ENCODE results near the gene LIPI. TPM values are rescaled to one million over a fixed set of nuclear protein-coding genes. Genes with fewer than 3 reads are reported as not detected.

Gene LIPI
- total RNA-seq, 1 experiment from 2014 or later: not detected

DNA sequence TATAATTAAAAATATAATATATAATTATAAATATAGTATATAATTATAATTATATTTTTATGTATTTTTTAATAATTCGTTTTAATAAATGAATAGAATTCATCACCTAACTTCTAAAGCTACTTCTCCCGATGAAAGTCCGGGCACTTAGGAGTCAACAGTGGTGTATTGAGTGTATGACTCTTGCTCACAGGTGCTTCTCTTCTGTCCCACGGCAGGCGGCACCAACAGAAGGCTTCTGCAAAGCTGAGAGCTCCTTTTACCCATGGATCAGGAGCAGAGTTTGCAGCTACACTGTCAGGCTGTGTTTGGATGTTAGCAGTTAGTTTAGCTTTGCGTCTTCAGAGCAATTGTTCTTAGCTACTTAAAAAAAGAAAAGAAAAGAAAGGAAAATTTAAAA is 122.4 kb downstream of the LIPI start:
- H3K4me2 ChIP-seq (ENCODE audit: low read length): no peak overlapping the region
- no peak for TF ChIP-seq EZH2phosphoT487 (IDR thresholded peaks at IDR 0.05; ENCODE audit: borderline replicate concordance, low read length)
- TF ChIP-seq, protein P1, sequence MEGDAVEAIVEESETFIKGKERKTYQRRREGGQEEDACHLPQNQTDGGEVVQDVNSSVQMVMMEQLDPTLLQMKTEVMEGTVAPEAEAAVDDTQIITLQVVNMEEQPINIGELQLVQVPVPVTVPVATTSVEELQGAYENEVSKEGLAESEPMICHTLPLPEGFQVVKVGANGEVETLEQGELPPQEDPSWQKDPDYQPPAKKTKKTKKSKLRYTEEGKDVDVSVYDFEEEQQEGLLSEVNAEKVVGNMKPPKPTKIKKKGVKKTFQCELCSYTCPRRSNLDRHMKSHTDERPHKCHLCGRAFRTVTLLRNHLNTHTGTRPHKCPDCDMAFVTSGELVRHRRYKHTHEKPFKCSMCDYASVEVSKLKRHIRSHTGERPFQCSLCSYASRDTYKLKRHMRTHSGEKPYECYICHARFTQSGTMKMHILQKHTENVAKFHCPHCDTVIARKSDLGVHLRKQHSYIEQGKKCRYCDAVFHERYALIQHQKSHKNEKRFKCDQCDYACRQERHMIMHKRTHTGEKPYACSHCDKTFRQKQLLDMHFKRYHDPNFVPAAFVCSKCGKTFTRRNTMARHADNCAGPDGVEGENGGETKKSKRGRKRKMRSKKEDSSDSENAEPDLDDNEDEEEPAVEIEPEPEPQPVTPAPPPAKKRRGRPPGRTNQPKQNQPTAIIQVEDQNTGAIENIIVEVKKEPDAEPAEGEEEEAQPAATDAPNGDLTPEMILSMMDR (conservative IDR thresholded peaks at IDR 0.05; ENCODE audit: low read depth, low read length): no peak
- no peak for TF ChIP-seq EZH2 (IDR thresholded peaks at IDR 0.05; ENCODE audit: low read length, unreplicated experiment)
- no peaks in the 10 kb centered on the region for H3K4me1 ChIP-seq (ENCODE audit: insufficient read depth, low read length)
- ChIA-PET CTCF (no interaction called here), POLR2A (ENCODE audit: unreplicated experiment) (interaction anchor here (0.7 kb wide), 1 partner anchor 14 kb away, joined by 3 read pairs; no protein-coding TSS in a partner anchor)
- H3K27me3 ChIP-seq (ENCODE audit: low read length): no peaks in the 10 kb centered on the region
- ATAC-seq: no peak
- H3K27ac ChIP-seq (ENCODE audit: low read length): no peak overlapping the region
- no TSS peak for BruUV-seq (replicated peaks)
- no peaks in the 10 kb centered on the region for H4K20me1 ChIP-seq (ENCODE audit: low read length)
- DNase-seq: no peak
- H3F3A ChIP-seq (ENCODE audit: low read length, unreplicated experiment): no peaks in the 10 kb centered on the region
- H2AFZ ChIP-seq (ENCODE audit: low read length): no peak overlapping the region
- intact Hi-C loops (cut with micrococcal nuclease): no loop called here
- H3K9me3 ChIP-seq (ENCODE audit: low read length): no peaks in the 10 kb centered on the region
- no peaks in the 10 kb centered on the region for H3K79me2 ChIP-seq (ENCODE audit: low read length)
- H3K4me3 ChIP-seq (ENCODE audit: low read length): no peak overlapping the region
- no peak overlapping the region for H3K9ac ChIP-seq (ENCODE audit: low read length)
- H3K36me3 ChIP-seq (ENCODE audit: low read depth, low read length): no peaks in the 10 kb centered on the region
- no peaks in the 10 kb centered on the region for H3K9me2 ChIP-seq (replicated peaks; ENCODE audit: low read length)

DNA sequence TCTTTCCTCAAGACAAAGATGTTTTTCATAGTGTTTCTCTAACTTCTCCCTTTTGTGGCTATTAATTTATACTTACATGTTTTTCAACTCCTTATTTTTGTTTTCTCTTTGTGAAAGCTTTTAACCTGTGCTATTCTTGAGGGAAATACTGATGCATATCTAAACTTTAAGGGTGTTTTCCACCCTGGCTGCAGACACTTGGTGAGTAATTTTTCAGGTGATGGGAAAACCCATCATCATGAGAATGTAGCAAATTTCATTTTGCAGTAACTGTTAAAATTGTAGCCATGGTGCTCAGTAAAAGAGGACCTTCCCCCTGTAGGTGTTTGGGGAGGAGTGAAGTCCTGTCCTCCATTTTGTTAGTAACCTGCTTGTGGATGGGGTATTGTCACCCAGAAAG is 124.2 kb downstream of the LIPI start:
- ChIA-PET CTCF (no interaction called here), POLR2A (ENCODE audit: unreplicated experiment) (no interaction called here)
- ATAC-seq: no peak
- no peak overlapping the region for H2AFZ ChIP-seq (ENCODE audit: low read length)
- H4K20me1 ChIP-seq (ENCODE audit: low read length): no peaks in the 10 kb centered on the region
- no peak overlapping the region for H3K27ac ChIP-seq (ENCODE audit: low read length)
- H3K9ac ChIP-seq (ENCODE audit: low read length): no peak overlapping the region
- H3K9me3 ChIP-seq (ENCODE audit: low read length): no peaks in the 10 kb centered on the region
- H3K4me2 ChIP-seq (ENCODE audit: low read length): no peak overlapping the region
- no peak for DNase-seq
- TF ChIP-seq EZH2 (IDR thresholded peaks at IDR 0.05; ENCODE audit: low read length, unreplicated experiment) (no peak), EZH2phosphoT487 (IDR thresholded peaks at IDR 0.05; ENCODE audit: borderline replicate concordance, low read length) (no peak)
- TF ChIP-seq, protein P1 (conservative IDR thresholded peaks at IDR 0.05; ENCODE audit: low read depth, low read length): no peak
- H3K4me1 ChIP-seq (ENCODE audit: insufficient read depth, low read length): no peaks in the 10 kb centered on the region
- H3K4me3 ChIP-seq (ENCODE audit: low read length): no peak overlapping the region
- no TSS peak for BruUV-seq (replicated peaks)
- no peaks in the 10 kb centered on the region for H3K36me3 ChIP-seq (ENCODE audit: low read depth, low read length)
- no peaks in the 10 kb centered on the region for H3K79me2 ChIP-seq (ENCODE audit: low read length)
- no peaks in the 10 kb centered on the region for H3F3A ChIP-seq (ENCODE audit: low read length, unreplicated experiment)
- no peaks in the 10 kb centered on the region for H3K27me3 ChIP-seq (ENCODE audit: low read length)
- intact Hi-C loops (cut with micrococcal nuclease): no loop called here
- no peaks in the 10 kb centered on the region for H3K9me2 ChIP-seq (replicated peaks; ENCODE audit: low read length)

DNA sequence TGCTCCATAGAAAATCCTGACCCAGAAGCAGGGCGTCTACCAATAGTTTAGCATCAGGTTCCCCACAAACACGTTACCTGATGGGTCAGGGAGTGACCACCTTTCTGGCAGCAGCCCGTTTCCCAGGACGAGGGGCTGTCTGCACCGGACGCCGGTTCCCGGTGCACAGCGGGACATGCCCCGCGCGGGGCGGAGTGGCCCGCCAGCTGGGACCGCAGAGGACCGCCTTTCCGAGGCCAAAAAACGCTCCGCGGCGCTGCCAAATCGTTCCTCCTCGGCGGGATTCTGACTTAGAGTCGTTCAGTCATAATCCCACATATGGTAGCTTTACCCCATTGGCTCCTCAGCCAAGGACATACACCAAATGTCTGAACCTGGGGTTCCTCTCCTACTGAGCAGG is 126.1 kb downstream of the LIPI start:
- no TSS peak for BruUV-seq (replicated peaks)
- POLR2A ChIA-PET (ENCODE audit: unreplicated experiment): no interaction called here
- no peak overlapping the region for H3K27ac ChIP-seq (ENCODE audit: low read length)

More for the DNA sequence above, 126.1 kb downstream of the LIPI start:
- Histone ChIP-seq H2AFZ (ENCODE audit: low read length) (no peak overlapping the region), H3K4me3 (ENCODE audit: low read length) (no peak overlapping the region), H3F3A (ENCODE audit: low read length, unreplicated experiment) (no peaks in the 10 kb centered on the region), H3K4me2 (ENCODE audit: low read length) (no peak overlapping the region), H3K36me3 (ENCODE audit: low read depth, low read length) (no peaks in the 10 kb centered on the region), H3K4me1 (ENCODE audit: insufficient read depth, low read length) (no peaks in the 10 kb centered on the region), H3K27me3 (ENCODE audit: low read length) (no peaks in the 10 kb centered on the region), H3K9me2 (replicated peaks; ENCODE audit: low read length) (no peaks in the 10 kb centered on the region), H3K9ac (ENCODE audit: low read length) (no peak overlapping the region), H4K20me1 (ENCODE audit: low read length) (no peaks in the 10 kb centered on the region), H3K9me3 (ENCODE audit: low read length) (no peaks in the 10 kb centered on the region), H3K79me2 (ENCODE audit: low read length) (no peaks in the 10 kb centered on the region)
- CTCF ChIA-PET: no interaction called here
- intact Hi-C loops (cut with micrococcal nuclease): no loop called here
- TF ChIP-seq EZH2 (IDR thresholded peaks at IDR 0.05; ENCODE audit: low read length, unreplicated experiment): no peak
- TF ChIP-seq, protein P1 (conservative IDR thresholded peaks at IDR 0.05; ENCODE audit: low read depth, low read length): no peak
- no peak for TF ChIP-seq EZH2phosphoT487 (IDR thresholded peaks at IDR 0.05; ENCODE audit: borderline replicate concordance, low read length)
- ATAC-seq: no peak
- DNase-seq: no peak
